CD4-positive, CD25-positive, alpha-beta regulatory T cell (primary cell): Measurements from ENCODE around the gene CYP11A1. TPM values are rescaled to one million over a fixed set of nuclear protein-coding genes. Genes with fewer than 3 reads are reported as not detected.

ENCODE experiments used
- ATAC-seq, 2 donors: fragments of 150-1000 bp; cut with Tn5 transposase; one replicate each; pipeline ENCODE4 v1.10.0; 2021; ENCODE audit warnings: low read depth in 2 of 2, moderate number of reproducible peaks in 2 of 2, moderate library complexity in 1 of 2
- DNase-seq, 3 donors: peaks; one replicate each; pipeline versions ENCODE4 v3.0.0 to v3.0.0-alpha.2; 2012 to 2022; ENCODE audit warnings: mixed read lengths in 1 of 3
- H3K27ac ChIP-seq: one replicate; pipeline ENCODE4 v1.7.0; 2013; ENCODE audit warnings: mild to moderate bottlenecking, low read length; ENCODE audit not compliant: insufficient read depth, poor library complexity, severe bottlenecking
- H3K27me3 ChIP-seq: one replicate; pipeline ENCODE4 v1.7.0; 2013; ENCODE audit warnings: low read length; ENCODE audit not compliant: control insufficient read depth, insufficient read depth
- H3K36me3 ChIP-seq: one replicate; pipeline ENCODE4 v1.7.0; 2013; ENCODE audit warnings: mild to moderate bottlenecking, low read length, moderate library complexity; ENCODE audit not compliant: control insufficient read depth, insufficient read depth
- H3K4me1 ChIP-seq: 2 replicates; pipeline ENCODE4 v1.7.0; 2013; ENCODE audit warnings: mild to moderate bottlenecking, low read length; ENCODE audit not compliant: insufficient read depth, control insufficient read depth, poor library complexity, severe bottlenecking
- H3K4me3 ChIP-seq: one replicate; pipeline ENCODE4 v1.7.0; 2013; ENCODE audit warnings: low read depth, mild to moderate bottlenecking, low read length, moderate library complexity
- H3K9me3 ChIP-seq, 2 experiments: 1 replicate in 1 of 2; 2 replicates in 1 of 2; pipeline ENCODE4 v1.7.0; 2013; ENCODE audit warnings: low read length in 2 of 2, mild to moderate bottlenecking in 1 of 2, moderate library complexity in 1 of 2; ENCODE audit not compliant: control insufficient read depth in 2 of 2
- H3K27ac Mint-ChIP-seq, 3 donors: one replicate each; pipeline ENCODE4 v1.8.0; 2020 to 2022; ENCODE audit warnings: mild to moderate bottlenecking in 3 of 3, mixed read lengths in 3 of 3, moderate library complexity in 2 of 3
- H3K27me3 Mint-ChIP-seq: one replicate; pipeline ENCODE4 v1.8.0; 2022; ENCODE audit warnings: mild to moderate bottlenecking, mixed read lengths
- H3K36me3 Mint-ChIP-seq: one replicate; pipeline ENCODE4 v1.8.0; 2020; ENCODE audit warnings: mixed read lengths
- H3K4me1 Mint-ChIP-seq, 4 donors: one replicate each; pipeline ENCODE4 v1.8.0; 2020 to 2022; ENCODE audit warnings: mixed read lengths in 4 of 4, mild to moderate bottlenecking in 1 of 4
- H3K4me3 Mint-ChIP-seq, 4 donors: one replicate each; pipeline ENCODE4 v1.8.0; 2020 to 2022; ENCODE audit warnings: mild to moderate bottlenecking in 4 of 4, mixed read lengths in 4 of 4, moderate library complexity in 3 of 4
- H3K9me3 Mint-ChIP-seq, 7 donors: one replicate each; pipeline ENCODE4 v1.8.0; 2020 to 2022; ENCODE audit warnings: mixed read lengths in 7 of 7, mild to moderate bottlenecking in 3 of 7, moderate library complexity in 2 of 7
- polyA plus RNA-seq, 4 donors: library from polyadenylated mRNA; unstranded; fragments of 300-500 nt; fragmentation: Illumina TruSeq; gene quantifications; one replicate each; pipeline ENCODE4 v1.2.3, GENCODE V29; 2021
- total RNA-seq: library from RNA; stranded (reverse); gene quantifications from one replicate; pipeline ENCODE4 v1.2.3, GENCODE V29; 2022

The CYP11A1 gene
- total and polyA plus RNA-seq, 5 donors from 2014 or later, result not detected

DNA sequence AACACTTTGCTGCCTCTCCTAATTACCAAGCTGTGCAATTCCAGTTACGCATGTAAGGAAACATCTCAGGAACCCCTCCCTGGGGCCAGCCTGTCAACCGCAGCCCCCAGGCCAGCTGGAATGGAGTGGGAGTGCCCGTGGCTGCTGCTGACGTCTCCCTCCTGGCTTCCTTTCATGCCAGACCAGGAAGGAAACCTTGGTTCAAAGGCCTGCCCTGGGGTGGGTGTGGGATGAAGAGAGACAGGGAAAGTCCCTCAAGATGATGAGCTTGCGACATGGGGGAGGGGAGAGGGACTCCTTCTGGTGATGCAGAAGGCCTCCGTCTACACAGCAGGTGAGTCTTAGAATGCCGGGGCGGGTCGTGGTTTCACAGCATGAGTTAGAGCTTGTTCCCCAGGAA is 11.4 kb upstream of the CYP11A1 start:
- DNase-seq (peak in 2 of 3 donors; percentile 16 to 52), ATAC-seq (no peak)
- Histone ChIP-seq H3K27ac (no peak overlapping the region), H3K27me3 (no peaks in the 10 kb centered on the region), H3K36me3 (no peaks in the 10 kb centered on the region), H3K4me1 (peaks cover 35% of the 10 kb centered on the region), H3K4me3 (no peak overlapping the region), H3K9me3 (no peaks in the 10 kb centered on the region)
- Mint-ChIP-seq H3K27ac (peak overlapping the region in 2 of 3 donors; percentile 15 to 63), H3K27me3 (no peaks in the 10 kb centered on the region), H3K9me3 (no peaks in the 10 kb centered on the region), H3K4me3 (no peak overlapping the region), H3K4me1 (peaks cover 0 to 36% (median 14%) of the 10 kb centered on the region in 4 donors), H3K36me3 (no peaks in the 10 kb centered on the region)

GRCh38 chr15:74377831-74378766 is 10.7 kb upstream of the CYP11A1 start:
- peaks cover 0 to 32% (median 11%) of the 10 kb centered on the region in 4 donors for H3K4me1 Mint-ChIP-seq
- no peaks in the 10 kb centered on the region for H3K9me3 Mint-ChIP-seq
- H3K27ac Mint-ChIP-seq, result peak overlapping the region in 2 of 3 donors; percentile 15 to 86
- Histone ChIP-seq H3K9me3 (no peaks in the 10 kb centered on the region), H3K4me3 (no peak overlapping the region), H3K36me3 (no peaks in the 10 kb centered on the region), H3K27me3 (no peaks in the 10 kb centered on the region), H3K4me1 (peaks cover 33% of the 10 kb centered on the region), H3K27ac (no peak overlapping the region)
- ATAC-seq (no peak), DNase-seq (no peak)
- no peaks in the 10 kb centered on the region for H3K36me3 Mint-ChIP-seq
- no peak overlapping the region for H3K4me3 Mint-ChIP-seq
- H3K27me3 Mint-ChIP-seq, result no peaks in the 10 kb centered on the region

DNA sequence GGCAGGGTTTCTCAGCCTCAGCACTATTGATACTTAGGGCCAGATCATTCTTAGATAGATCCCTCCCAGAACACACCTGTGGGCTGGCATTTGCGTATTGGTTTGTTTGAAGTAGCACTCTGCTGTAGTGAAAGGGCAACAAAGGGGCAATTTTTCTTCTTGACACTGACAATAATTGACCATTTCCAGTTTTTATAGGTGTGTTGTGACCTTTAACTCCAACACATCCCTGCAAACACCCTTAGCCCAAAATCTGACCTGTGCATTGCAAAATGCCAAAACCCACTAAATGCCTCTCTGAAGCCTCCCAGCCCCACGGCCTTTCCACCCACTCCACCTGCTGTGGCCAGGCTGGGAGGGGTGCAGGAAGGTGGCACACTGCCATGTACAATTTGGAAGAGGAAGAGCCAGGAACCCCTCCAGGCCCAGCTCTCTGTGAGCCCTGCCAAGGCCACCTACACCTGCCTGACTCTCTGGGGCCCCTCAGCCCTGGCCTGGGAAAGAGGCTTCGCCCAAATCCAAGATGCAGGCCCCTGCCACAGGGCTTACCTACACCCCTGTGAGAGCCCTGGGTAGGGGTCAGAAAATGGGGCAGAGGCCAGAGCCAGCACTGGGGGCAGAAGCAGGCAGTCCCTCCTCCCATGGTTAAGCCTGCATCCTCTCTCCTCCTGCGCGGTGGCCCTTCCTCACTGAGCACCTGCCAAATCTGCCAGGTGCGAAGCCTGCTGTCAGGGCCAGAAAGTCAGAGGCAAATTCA is 9.6 kb upstream of the CYP11A1 start:
- H3K36me3 ChIP-seq, result no peaks in the 10 kb centered on the region
- H3K27ac ChIP-seq, result no peak overlapping the region
- no peaks in the 10 kb centered on the region for H3K27me3 ChIP-seq
- ATAC-seq (no peak), DNase-seq (no peak)
- no peaks in the 10 kb centered on the region for H3K36me3 Mint-ChIP-seq
- H3K4me1 ChIP-seq, result peaks cover 23% of the 10 kb centered on the region
- no peak overlapping the region for H3K27ac Mint-ChIP-seq
- H3K4me3 Mint-ChIP-seq, result peak overlapping the region in 1 of 4 donors; percentile 74
- peaks cover 0 to 24% (median 11%) of the 10 kb centered on the region in 4 donors for H3K4me1 Mint-ChIP-seq
- H3K9me3 Mint-ChIP-seq, result no peaks in the 10 kb centered on the region
- H3K9me3 ChIP-seq, result no peaks in the 10 kb centered on the region
- peaks cover 5% of the 10 kb centered on the region for H3K27me3 Mint-ChIP-seq
- no peak overlapping the region for H3K4me3 ChIP-seq

DNA sequence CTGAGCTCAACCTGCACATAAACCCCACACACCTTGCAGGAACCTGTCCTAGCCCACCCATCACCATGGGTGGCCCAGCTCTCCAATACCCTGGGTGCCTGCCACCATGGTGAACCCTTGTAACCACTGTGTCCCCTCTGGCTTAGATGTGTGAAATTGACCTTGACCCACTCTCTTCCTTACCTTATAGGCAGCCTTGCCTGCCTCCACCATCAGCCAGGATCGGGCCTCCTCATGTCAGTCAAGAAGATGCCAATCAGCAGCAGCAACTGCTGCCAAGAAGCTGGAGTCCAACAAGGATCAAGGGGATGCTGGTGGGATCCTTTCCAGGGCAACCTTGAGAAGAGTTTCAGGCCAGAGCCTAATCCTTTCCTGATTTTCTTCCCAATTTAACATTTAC is 8.8 kb upstream of the CYP11A1 start:
- DNase-seq (no peak), ATAC-seq (no peak)
- H3K27me3 ChIP-seq, result no peaks in the 10 kb centered on the region
- no peaks in the 10 kb centered on the region for H3K36me3 ChIP-seq
- no peaks in the 10 kb centered on the region for H3K36me3 Mint-ChIP-seq
- no peaks in the 10 kb centered on the region for H3K9me3 ChIP-seq
- H3K4me1 ChIP-seq, result peaks cover 23% of the 10 kb centered on the region
- peak overlapping the region in 1 of 4 donors; percentile 74 for H3K4me3 Mint-ChIP-seq
- no peak overlapping the region for H3K27ac Mint-ChIP-seq
- no peak overlapping the region for H3K27ac ChIP-seq
- H3K4me3 ChIP-seq, result no peak overlapping the region
- H3K4me1 Mint-ChIP-seq, result peaks cover 0 to 24% (median 11%) of the 10 kb centered on the region in 4 donors
- H3K9me3 Mint-ChIP-seq, result no peaks in the 10 kb centered on the region
- H3K27me3 Mint-ChIP-seq, result peaks cover 8% of the 10 kb centered on the region

DNA sequence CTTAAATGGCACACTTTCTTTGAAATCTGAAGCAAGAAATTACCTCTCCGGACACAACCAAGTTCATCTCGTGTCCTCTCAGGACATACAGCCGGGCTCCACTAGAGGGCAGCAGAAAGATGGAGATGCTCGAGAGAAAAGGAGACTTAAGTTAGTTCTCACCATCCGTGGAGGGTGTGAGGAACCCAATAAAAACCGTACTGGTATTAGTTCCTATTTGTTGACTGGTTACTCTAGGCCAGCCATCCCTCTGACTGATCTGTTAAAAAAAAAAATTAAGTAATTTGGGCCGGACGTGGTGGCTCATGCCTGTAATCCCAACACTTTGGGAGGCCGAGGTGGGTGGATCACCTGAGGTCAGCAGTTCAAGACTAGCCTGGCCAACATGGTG is 7.9 kb upstream of the CYP11A1 start:
- no peaks in the 10 kb centered on the region for H3K36me3 ChIP-seq
- peak; percentile 24 to 28 for ATAC-seq
- Mint-ChIP-seq H3K4me1 (peaks cover 0 to 24% (median 11%) of the 10 kb centered on the region in 4 donors), H3K36me3 (no peaks in the 10 kb centered on the region), H3K9me3 (no peaks in the 10 kb centered on the region), H3K27me3 (peaks cover 14% of the 10 kb centered on the region), H3K27ac (peak overlapping the region in 1 of 3 donors; percentile 56), H3K4me3 (peak overlapping the region; percentile 85 to 90 (median 88))
- peaks cover 2% of the 10 kb centered on the region for H3K27me3 ChIP-seq
- H3K4me3 ChIP-seq, result peak overlapping the region; percentile 69
- H3K9me3 ChIP-seq, result no peaks in the 10 kb centered on the region
- peak; percentile 69 to 91 (median 79) for DNase-seq
- peaks cover 23% of the 10 kb centered on the region for H3K4me1 ChIP-seq
- H3K27ac ChIP-seq, result peak overlapping the region; percentile 39

DNA sequence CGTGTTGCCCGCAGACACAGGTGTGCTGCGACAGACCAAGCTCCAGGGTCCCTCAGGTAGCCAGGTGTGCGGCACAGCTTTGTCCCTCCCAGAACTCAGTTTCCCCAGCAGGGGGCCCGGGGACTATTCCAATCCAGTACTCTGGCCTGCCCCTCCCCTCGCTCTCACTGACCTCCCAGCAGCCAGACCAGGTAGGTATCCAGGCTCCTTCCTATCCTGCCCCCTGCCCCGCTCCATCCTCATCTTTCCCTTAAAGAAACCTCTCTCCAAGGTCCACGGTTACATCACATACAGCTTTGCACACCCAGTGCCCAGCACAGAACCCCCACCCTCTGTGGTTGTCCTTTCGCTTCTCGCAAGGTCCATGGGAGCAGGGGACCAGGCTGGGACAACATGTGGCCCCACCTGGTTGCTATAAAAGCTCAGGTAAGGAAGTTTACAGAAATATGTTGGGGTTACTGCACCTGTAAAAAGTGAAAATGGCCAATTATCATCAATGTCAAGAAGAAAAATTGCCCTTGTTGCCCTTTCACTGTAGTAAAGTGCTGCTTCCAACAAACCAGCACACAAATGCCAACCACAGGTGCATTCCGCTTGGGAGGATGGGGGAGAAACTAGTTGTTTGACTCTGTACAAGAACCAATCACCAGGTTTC is 7.3 kb upstream of the CYP11A1 start:
- no peaks in the 10 kb centered on the region for H3K9me3 Mint-ChIP-seq
- H3K4me3 Mint-ChIP-seq, result peak overlapping the region; percentile 85 to 90 (median 88)
- H3K36me3 ChIP-seq, result no peaks in the 10 kb centered on the region
- H3K9me3 ChIP-seq, result no peaks in the 10 kb centered on the region
- H3K27me3 Mint-ChIP-seq, result peaks cover 19% of the 10 kb centered on the region
- peaks cover 23% of the 10 kb centered on the region for H3K4me1 ChIP-seq
- peak overlapping the region in 1 of 3 donors; percentile 56 for H3K27ac Mint-ChIP-seq
- peak overlapping the region; percentile 39 for H3K27ac ChIP-seq
- no peak for ATAC-seq
- H3K4me1 Mint-ChIP-seq, result peaks cover 0 to 24% (median 11%) of the 10 kb centered on the region in 4 donors
- H3K36me3 Mint-ChIP-seq, result no peaks in the 10 kb centered on the region
- H3K27me3 ChIP-seq, result peaks cover 2% of the 10 kb centered on the region
- no peak for DNase-seq
- peak overlapping the region; percentile 69 for H3K4me3 ChIP-seq
